Measurements from ENCODE around the gene PPP4R4. TPM values are rescaled to one million over a fixed set of nuclear protein-coding genes. Genes with fewer than 3 reads are reported as not detected.

PPP4R4 gene
- total and polyA plus RNA-seq, 11 donors: 0.06 to 1.0 (median 0.40) TPM; not detected in 6

- intact Hi-C loops (cut with DNase I): loop anchor here in 6 of 10 donors (5.0 kb wide), 3 partner anchors 37 to 137 kb away; no protein-coding TSS in a partner anchor
- ATAC-seq (no peak), DNase-seq (peak in 1 of 5 donors; percentile 28)
- Histone ChIP-seq H3K27me3 (peaks cover 0 to 55% (median 14%) of the 10 kb centered on the region in 9 donors), H3K4me1 (peaks cover 0 to 23% (median 14%) of the 10 kb centered on the region in 12 donors), H3K27ac (peak overlapping the region in 1 of 12 donors; percentile 69), H3K36me3 (no peaks in the 10 kb centered on the region), H3K4me3 (peak overlapping the region; percentile 43 to 82 (median 64)), H3K9me3 (no peaks in the 10 kb centered on the region)
- 0 to 1% (median 1%) methylated on average over 6 to 39 of the region's 39 CpGs for WGBS, 4 donors
- TF ChIP-seq, protein P1, sequence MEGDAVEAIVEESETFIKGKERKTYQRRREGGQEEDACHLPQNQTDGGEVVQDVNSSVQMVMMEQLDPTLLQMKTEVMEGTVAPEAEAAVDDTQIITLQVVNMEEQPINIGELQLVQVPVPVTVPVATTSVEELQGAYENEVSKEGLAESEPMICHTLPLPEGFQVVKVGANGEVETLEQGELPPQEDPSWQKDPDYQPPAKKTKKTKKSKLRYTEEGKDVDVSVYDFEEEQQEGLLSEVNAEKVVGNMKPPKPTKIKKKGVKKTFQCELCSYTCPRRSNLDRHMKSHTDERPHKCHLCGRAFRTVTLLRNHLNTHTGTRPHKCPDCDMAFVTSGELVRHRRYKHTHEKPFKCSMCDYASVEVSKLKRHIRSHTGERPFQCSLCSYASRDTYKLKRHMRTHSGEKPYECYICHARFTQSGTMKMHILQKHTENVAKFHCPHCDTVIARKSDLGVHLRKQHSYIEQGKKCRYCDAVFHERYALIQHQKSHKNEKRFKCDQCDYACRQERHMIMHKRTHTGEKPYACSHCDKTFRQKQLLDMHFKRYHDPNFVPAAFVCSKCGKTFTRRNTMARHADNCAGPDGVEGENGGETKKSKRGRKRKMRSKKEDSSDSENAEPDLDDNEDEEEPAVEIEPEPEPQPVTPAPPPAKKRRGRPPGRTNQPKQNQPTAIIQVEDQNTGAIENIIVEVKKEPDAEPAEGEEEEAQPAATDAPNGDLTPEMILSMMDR (IDR thresholded peaks at IDR 0.05): no peak
- TF ChIP-seq POLR2A (IDR thresholded peaks at IDR 0.05): no peak
Measured at GRCh38 chr14:94174604-94175010, 485 bp downstream of the PPP4R4 start.

GRCh38 chr14:94175011-94175745 lies 1.1 kb downstream of the PPP4R4 start:
- H3K36me3 ChIP-seq: no peaks in the 10 kb centered on the region
- no peak for TF ChIP-seq POLR2A (IDR thresholded peaks at IDR 0.05)
- TF ChIP-seq, protein P1 (IDR thresholded peaks at IDR 0.05): no peak
- peak in 1 of 4 donors; percentile 3 for ATAC-seq
- H3K4me1 ChIP-seq: peaks cover 0 to 23% (median 14%) of the 10 kb centered on the region in 12 donors
- intact Hi-C loops (cut with DNase I): loop anchor here in 6 of 10 donors (5.0 kb wide), 3 partner anchors 38 to 138 kb away; no protein-coding TSS in a partner anchor
- H3K4me3 ChIP-seq: peak overlapping the region in 9 of 12 donors; percentile 43 to 82 (median 66)
- H3K9me3 ChIP-seq: no peaks in the 10 kb centered on the region
- DNase-seq: peak in 2 of 5 donors; percentile 14 to 28
- 2 to 4% (median 3%) methylated on average over 29 to 30 of the region's 30 CpGs for WGBS, 4 donors
- no peak overlapping the region for H3K27ac ChIP-seq
- H3K27me3 ChIP-seq: peaks cover 0 to 58% (median 14%) of the 10 kb centered on the region in 9 donors

DNA sequence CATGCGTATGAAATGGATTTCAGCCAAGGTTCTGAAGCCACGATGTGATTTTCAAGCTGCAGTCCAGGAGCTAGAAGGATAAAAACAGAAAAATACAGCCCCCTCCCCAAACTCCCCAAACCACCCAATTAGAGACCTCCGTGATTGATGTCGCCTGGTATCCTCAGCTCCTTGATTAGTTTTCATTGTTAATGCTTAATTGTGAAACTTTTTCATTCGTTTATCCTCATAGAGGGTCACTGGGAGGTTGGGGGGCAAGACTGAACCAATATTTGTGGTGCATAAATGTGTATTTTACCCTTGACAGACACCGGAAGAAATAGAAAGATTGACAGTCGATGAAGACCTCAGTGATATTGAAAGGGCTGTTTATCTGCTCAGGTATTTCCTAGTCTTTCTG lies 1.6 kb downstream of the PPP4R4 start:
- intact Hi-C loops (cut with DNase I): loop anchor here in 6 of 10 donors (5.0 kb wide), 3 partner anchors 38 to 138 kb away; no protein-coding TSS in a partner anchor
- Histone ChIP-seq H3K36me3 (no peaks in the 10 kb centered on the region), H3K27me3 (peaks cover 0 to 61% (median 14%) of the 10 kb centered on the region in 9 donors), H3K4me1 (peaks cover 0 to 23% (median 14%) of the 10 kb centered on the region in 12 donors), H3K27ac (no peak overlapping the region), H3K4me3 (no peak overlapping the region), H3K9me3 (no peaks in the 10 kb centered on the region)
- no peak for DNase-seq
- TF ChIP-seq, protein P1 (IDR thresholded peaks at IDR 0.05): no peak
- TF ChIP-seq POLR2A (IDR thresholded peaks at IDR 0.05): no peak
- no peak for ATAC-seq
- 29 to 33% (median 31%) methylated on average over 7 of the region's 7 CpGs for WGBS, 4 donors

DNA sequence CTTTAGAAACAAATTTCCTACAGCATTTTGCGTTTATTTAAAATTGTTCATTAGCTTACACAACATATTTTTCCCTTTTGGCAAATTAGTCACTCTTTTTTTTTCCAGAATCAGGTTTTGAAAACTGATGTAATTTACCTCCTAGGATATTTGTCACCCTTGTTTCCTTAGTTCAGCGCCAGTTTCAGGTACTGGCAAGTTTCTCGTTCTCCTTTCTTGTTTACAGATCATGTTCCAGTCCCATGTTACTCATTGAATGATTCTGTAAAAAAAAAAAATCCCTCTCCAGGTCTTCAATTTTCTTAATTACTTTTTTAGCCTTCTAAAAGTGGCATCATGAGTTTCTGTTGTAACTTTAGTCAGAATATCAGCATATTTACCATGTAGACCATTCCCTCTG lies 2.7 kb downstream of the PPP4R4 start:
- peaks cover 0 to 61% (median 14%) of the 10 kb centered on the region in 9 donors for H3K27me3 ChIP-seq
- no peak overlapping the region for H3K27ac ChIP-seq
- DNase-seq: no peak
- ATAC-seq: no peak
- peaks cover 0 to 23% (median 14%) of the 10 kb centered on the region in 12 donors for H3K4me1 ChIP-seq
- no peaks in the 10 kb centered on the region for H3K36me3 ChIP-seq
- intact Hi-C loops (cut with DNase I): loop anchor here in 6 of 10 donors (5.0 kb wide), 3 partner anchors 40 to 140 kb away; no protein-coding TSS in a partner anchor
- no peak for TF ChIP-seq POLR2A (IDR thresholded peaks at IDR 0.05)
- TF ChIP-seq, protein P1 (IDR thresholded peaks at IDR 0.05): no peak
- H3K4me3 ChIP-seq: no peak overlapping the region
- 92 to 93% (median 93%) methylated on average over 3 of the region's 3 CpGs for WGBS, 4 donors
- H3K9me3 ChIP-seq: no peaks in the 10 kb centered on the region
